Measurements from ENCODE around the gene FSTL3.

GRCh38 chr19:677601-678436 is 1.6 kb downstream of the FSTL3 start:
- TF ChIP-seq EZH2 (IDR thresholded peaks at IDR 0.05; ENCODE audit: low read depth) (no peak), CTCF (conservative IDR thresholded peaks at IDR 0.05) (no peak)

All from PC-9 (cell line).